Endothelial cell of umbilical vein (primary cell): ENCODE results near the gene KDM4C. TPM values are rescaled to one million over a fixed set of nuclear protein-coding genes. Genes with fewer than 3 reads are reported as not detected.

Source experiments
- BruUV-seq: library from RNA; stranded (reverse); fragments of 400-500 nt; replicated peaks from 2 replicates; lab custom pipeline; 2021; lab: Mats Ljungman, UMichigan
- CTCF ChIA-PET: fragments of 300-600, 350-600 bp; sonication (Branson Sonifier 250); formaldehyde crosslinking; loops from one replicate; lab custom pipeline; 2021; ENCODE audit warnings: antibody characterized with exemption, inconsistent platforms; lab: Charles Lee
- POLR2A ChIA-PET: fragments of 300-600, 350-600 bp; sonication (Branson Sonifier 250); formaldehyde crosslinking; loops from one replicate; lab custom pipeline; 2021; ENCODE audit warnings: antibody characterized with exemption, inconsistent platforms; lab: Charles Lee
- DNase-seq: peaks from one replicate; pipeline ENCODE4 v3.0.0-alpha.2; 2011; ENCODE audit warnings: low read depth, low spot score
- FAIRE-seq: peaks from 2 replicates; lab custom pipeline; 2011; peaks lifted over from hg19 to GRCh38; lab: Jason Lieb, UNC
- H2AFZ ChIP-seq: 2 replicates; pipeline ENCODE4 v1.6.0; 2012; ENCODE audit warnings: low read depth, low read length, control low read depth, inconsistent platforms
- H3K27ac ChIP-seq: 2 replicates; pipeline ENCODE4 v1.5.1; 2011; ENCODE audit warnings: low read depth, mild to moderate bottlenecking, control low read depth, low read length, moderate library complexity; ENCODE audit not compliant: insufficient read depth
- H3K27me3 ChIP-seq, 2 experiments: 2 replicates each; pipeline versions ENCODE4 v1.6.0 to v1.6.1; 2011; ENCODE audit warnings: low read length in 2 of 2, mixed read lengths in 1 of 2; ENCODE audit not compliant: control insufficient read depth in 2 of 2, insufficient read depth in 2 of 2
- H3K36me3 ChIP-seq, 2 experiments: 2 replicates in 1 of 2; 3 replicates in 1 of 2; pipeline ENCODE4 v1.5.1; 2011; ENCODE audit warnings: low read length in 2 of 2, mild to moderate bottlenecking in 1 of 2, moderate library complexity in 1 of 2; ENCODE audit not compliant: control insufficient read depth in 2 of 2, insufficient read depth in 2 of 2; ENCODE audit errors: extremely low read depth in 1 of 2
- H3K4me1 ChIP-seq: 3 replicates; pipeline ENCODE4 v1.5.1; 2011; ENCODE audit warnings: mild to moderate bottlenecking, low read length; ENCODE audit not compliant: control insufficient read depth, insufficient read depth; ENCODE audit errors: extremely low read depth
- H3K4me2 ChIP-seq: 2 replicates; pipeline ENCODE4 v1.6.1; 2011; ENCODE audit warnings: low read length, control low read depth, mixed read lengths; ENCODE audit not compliant: insufficient read depth
- H3K4me3 ChIP-seq, 3 experiments: fragments of 200-600 bp in 1 of 3; sonication (generic), shearing (Covaris generic) in 1 of 3; replicated peaks in 1 of 3; 2 replicates each; pipeline ENCODE4 v1.5.1; 2011 to 2016; ENCODE audit warnings: control low read depth in 3 of 3, low read length in 3 of 3, mild to moderate bottlenecking in 2 of 3, inconsistent platforms in 1 of 3, low read depth in 1 of 3, moderate library complexity in 1 of 3; ENCODE audit not compliant: insufficient read depth in 1 of 3
- H3K79me2 ChIP-seq: 2 replicates; pipeline ENCODE4 v1.6.0; 2012; ENCODE audit warnings: low read length, inconsistent platforms; ENCODE audit not compliant: control insufficient read depth, insufficient read depth
- H3K9ac ChIP-seq: replicated peaks from 2 replicates; pipeline ENCODE3; 2011; ENCODE audit warnings: low read length, control low read depth; ENCODE audit not compliant: insufficient read depth; ENCODE audit errors: extremely low read depth
- H3K9me1 ChIP-seq: replicated peaks from 3 replicates; pipeline ENCODE4 v1.6.0; 2011; ENCODE audit warnings: mild to moderate bottlenecking, low read length; ENCODE audit not compliant: control insufficient read depth, insufficient read depth; ENCODE audit errors: extremely low read depth
- H3K9me3 ChIP-seq: replicated peaks from 2 replicates; pipeline ENCODE4 v1.5.1; 2012; ENCODE audit warnings: low read length, inconsistent platforms; ENCODE audit not compliant: control insufficient read depth, insufficient read depth
- H4K20me1 ChIP-seq: replicated peaks from 2 replicates; pipeline ENCODE3; 2011; ENCODE audit warnings: mild to moderate bottlenecking, low read length; ENCODE audit not compliant: control insufficient read depth, insufficient read depth; ENCODE audit errors: extremely low read depth
- EZH2 ChIP-seq: IDR thresholded peaks from 2 replicates; pipeline ENCODE4 v1.6.1; 2012; ENCODE audit warnings: borderline replicate concordance, low read depth, mild to moderate bottlenecking, moderate library complexity, low read length, inconsistent platforms; ENCODE audit not compliant: severe bottlenecking
- FOS ChIP-seq: IDR thresholded peaks from 2 replicates; pipeline ENCODE4 v1.6.1; 2011; ENCODE audit warnings: mild to moderate bottlenecking, low read length, moderate library complexity, borderline replicate concordance; ENCODE audit not compliant: insufficient read depth
- GATA2 ChIP-seq: IDR thresholded peaks from 2 replicates; pipeline ENCODE4 v1.7.0; 2011; ENCODE audit warnings: low read depth, mild to moderate bottlenecking, moderate library complexity, mixed read lengths, low read length; ENCODE audit not compliant: insufficient read length, insufficient read depth
- JUN ChIP-seq: IDR thresholded peaks from 2 replicates; pipeline ENCODE4 v1.6.1; 2011; ENCODE audit warnings: borderline replicate concordance, low read depth; ENCODE audit not compliant: insufficient read length, insufficient read depth
- MYC ChIP-seq: IDR thresholded peaks from one replicate; pipeline ENCODE4 v1.6.1; 2011; ENCODE audit warnings: mild to moderate bottlenecking, low read depth, low read length
- POLR2A ChIP-seq: IDR thresholded peaks from 2 replicates; pipeline ENCODE4 v1.6.1; 2012; ENCODE audit warnings: low read depth, mild to moderate bottlenecking, control low read depth, low read length
- POLR2AphosphoS5 ChIP-seq: IDR thresholded peaks from 2 replicates; pipeline ENCODE4 v1.6.1; 2012; ENCODE audit warnings: low read depth, mild to moderate bottlenecking, control low read depth, low read length, moderate library complexity; ENCODE audit not compliant: insufficient read depth
- dilution Hi-C: fragments of 300-500 bp; cut with MboI; formaldehyde crosslinking; loops from one replicate; pipeline ENCODE4 v1.15.0; 2019; ENCODE audit warnings: low sequenced_read_pairs; ENCODE audit not compliant: extremely low pct_ligation_motif_present
- intact Hi-C: fragments of 100-400 bp; cut with micrococcal nuclease; formaldehyde crosslinking; loops from one replicate; pipeline ENCODE4 v1.10.0; 2022
- polyA plus RNA-seq, 4 experiments: library from polyadenylated mRNA; depleted of rRNA in 3 of 4; stranded (reverse) in 3 of 4; unstranded in 1 of 4; fragments of >200 nt; gene quantifications; 2 replicates each; pipeline versions ENCODE4 v1.2.1 to v1.2.3, GENCODE V29; 2011 to 2012; ENCODE audit warnings: missing spikeins in 1 of 4
- total RNA-seq: library from RNA; stranded (reverse); gene quantifications from 2 replicates; pipeline ENCODE4 v1.2.3, GENCODE V29; 2021
- TF ChIP-seq, protein P1 (sequence below), 2 donors: IDR thresholded peaks; 1 replicate in 1 of 2; 2 replicates in 1 of 2; pipeline ENCODE4 v1.5.1; 2011; ENCODE audit warnings: low read length in 2 of 2, mild to moderate bottlenecking in 2 of 2, moderate library complexity in 2 of 2, control low read depth in 1 of 2, inconsistent platforms in 1 of 2, low read depth in 1 of 2; ENCODE audit not compliant: insufficient read depth in 1 of 2; ENCODE audit errors: extremely low read depth in 1 of 2
- TF ChIP-seq, protein P2 (sequence below): IDR thresholded peaks from 2 replicates; pipeline ENCODE4 v1.6.1; 2011; ENCODE audit not compliant: insufficient read depth, insufficient read length

KDM4C gene
- total and polyA plus RNA-seq, 2 donors (not counting 3 experiments of a cell fraction or from before 2014, with no cell fraction given): 5.4 to 15.0 TPM

DNA sequence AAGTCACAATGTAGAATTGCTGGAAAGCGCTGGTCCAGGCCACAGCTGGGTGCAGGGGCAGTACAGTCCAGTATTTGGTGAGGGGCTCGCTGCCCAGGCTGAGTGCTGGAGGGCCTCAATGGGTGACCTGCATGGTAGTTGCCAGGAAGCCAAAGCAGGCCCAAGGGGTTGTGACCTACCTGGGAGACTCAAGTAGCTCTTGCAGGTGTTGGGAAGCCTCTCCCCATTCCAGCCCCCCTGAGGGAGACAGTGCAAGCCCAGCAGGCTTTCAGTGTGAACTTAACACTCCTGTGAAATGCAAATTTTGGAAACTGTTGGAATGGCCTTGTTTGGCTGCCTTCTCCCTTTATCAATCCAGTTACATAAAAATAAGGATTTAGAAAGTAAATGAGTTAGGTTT, 13.9 kb downstream of the KDM4C start:
- intact Hi-C loops: no loop called here
- ChIA-PET CTCF (interaction anchor here (0.7 kb wide), 1 partner anchor 325 kb away, joined by 3 read pairs; no protein-coding TSS in a partner anchor), POLR2A (no interaction called here)
- Histone ChIP-seq H3K4me3 (no peak overlapping the region), H3K9me1 (no peaks in the 10 kb centered on the region), H3K36me3 (no peaks in the 10 kb centered on the region), H3K79me2 (peaks cover 7% of the 10 kb centered on the region), H4K20me1 (no peaks in the 10 kb centered on the region), H2AFZ (no peak overlapping the region), H3K9me3 (no peaks in the 10 kb centered on the region), H3K4me2 (no peak overlapping the region), H3K4me1 (peaks cover 7% of the 10 kb centered on the region), H3K9ac (no peak overlapping the region), H3K27me3 (no peaks in the 10 kb centered on the region), H3K27ac (no peak overlapping the region)
- FAIRE-seq (no peak), DNase-seq (no peak)
- dilution Hi-C loops: no loop called here
- no TSS peak for BruUV-seq
- TF ChIP-seq, protein P1, sequence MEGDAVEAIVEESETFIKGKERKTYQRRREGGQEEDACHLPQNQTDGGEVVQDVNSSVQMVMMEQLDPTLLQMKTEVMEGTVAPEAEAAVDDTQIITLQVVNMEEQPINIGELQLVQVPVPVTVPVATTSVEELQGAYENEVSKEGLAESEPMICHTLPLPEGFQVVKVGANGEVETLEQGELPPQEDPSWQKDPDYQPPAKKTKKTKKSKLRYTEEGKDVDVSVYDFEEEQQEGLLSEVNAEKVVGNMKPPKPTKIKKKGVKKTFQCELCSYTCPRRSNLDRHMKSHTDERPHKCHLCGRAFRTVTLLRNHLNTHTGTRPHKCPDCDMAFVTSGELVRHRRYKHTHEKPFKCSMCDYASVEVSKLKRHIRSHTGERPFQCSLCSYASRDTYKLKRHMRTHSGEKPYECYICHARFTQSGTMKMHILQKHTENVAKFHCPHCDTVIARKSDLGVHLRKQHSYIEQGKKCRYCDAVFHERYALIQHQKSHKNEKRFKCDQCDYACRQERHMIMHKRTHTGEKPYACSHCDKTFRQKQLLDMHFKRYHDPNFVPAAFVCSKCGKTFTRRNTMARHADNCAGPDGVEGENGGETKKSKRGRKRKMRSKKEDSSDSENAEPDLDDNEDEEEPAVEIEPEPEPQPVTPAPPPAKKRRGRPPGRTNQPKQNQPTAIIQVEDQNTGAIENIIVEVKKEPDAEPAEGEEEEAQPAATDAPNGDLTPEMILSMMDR (IDR thresholded peaks at IDR 0.05; ENCODE audit: extremely low read depth in 1 of 2, insufficient read depth in 1 of 2, low read depth in 1 of 2, low read length in 2 of 2): no peak
- TF ChIP-seq MYC (no peak), POLR2AphosphoS5 (no peak), EZH2 (no peak), FOS (no peak), GATA2 (no peak), JUN (no peak), POLR2A (no peak)
- TF ChIP-seq, protein P2, sequence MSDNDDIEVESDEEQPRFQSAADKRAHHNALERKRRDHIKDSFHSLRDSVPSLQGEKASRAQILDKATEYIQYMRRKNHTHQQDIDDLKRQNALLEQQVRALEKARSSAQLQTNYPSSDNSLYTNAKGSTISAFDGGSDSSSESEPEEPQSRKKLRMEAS: no peak
